ENCODE measurements around the gene SLC25A43. TPM values are rescaled to one million over a fixed set of nuclear protein-coding genes. Genes with fewer than 3 reads are reported as not detected.

Gene SLC25A43
- total RNA-seq, 1 experiment from 2014 or later, result 13.4 TPM

- H3K9me3 ChIP-seq, result no peaks in the 10 kb centered on the region
- H3K27me3 Mint-ChIP-seq (ENCODE audit: insufficient read depth, unreplicated experiment), result no peaks in the 10 kb centered on the region
- H3K9me3 Mint-ChIP-seq (ENCODE audit: unreplicated experiment), result no peaks in the 10 kb centered on the region
- H3K4me3 ChIP-seq (ENCODE audit: low read depth, low read length), result peak within 1 kb of the TSS; percentile 91
- H3K36me3 ChIP-seq (ENCODE audit: control insufficient read depth, insufficient read depth, low read length), result no peaks in the 10 kb centered on the region; the same call in 1 of the 2 replicates
- no peaks in the 10 kb centered on the region; the same call in 1 of the 2 replicates for H3K4me1 ChIP-seq
- peaks cover 46% of the 10 kb centered on the region for H3K36me3 Mint-ChIP-seq (ENCODE audit: insufficient read depth, unreplicated experiment)
- POLR2A ChIA-PET, result interaction anchor here (0.7 to 2.0 kb wide), 4 partner anchors 10 to 323 kb away, joined by 3 to 28 read pairs (median 6); partner anchors contain the start of gene RPL39
- peak within 1 kb of the TSS; percentile 93 for H3K4me3 Mint-ChIP-seq (ENCODE audit: unreplicated experiment)
- BruUV-seq (replicated peaks), result no TSS peak
- peak; percentile 82 to 88 for DNase-seq
- TF ChIP-seq CTCF (IDR thresholded peaks at IDR 0.05; ENCODE audit: insufficient read depth in 1 of 2, low read depth in 1 of 2, low read length in 1 of 2, severe bottlenecking in 1 of 2, unreplicated experiment in 1 of 2), result no peak
- intact Hi-C loops (cut with micrococcal nuclease; ENCODE audit: unreplicated experiment), result loop anchor here (1.0 to 2.0 kb wide), 2 partner anchors 13 to 49 kb away; no protein-coding TSS in a partner anchor
- H3K4me1 Mint-ChIP-seq (ENCODE audit: low read depth, unreplicated experiment), result no peaks in the 10 kb centered on the region
- CTCF ChIA-PET, result interaction anchor here (0.6 to 1.3 kb wide), 5 partner anchors 10 to 138 kb away, joined by 3 to 6 read pairs (median 5); no protein-coding TSS in a partner anchor
- H3K27me3 ChIP-seq (replicated peaks; ENCODE audit: control insufficient read depth, insufficient read depth, low read length), result no peaks in the 10 kb centered on the region
- H3K27ac Mint-ChIP-seq (ENCODE audit: unreplicated experiment), result peak within 1 kb of the TSS; percentile 94
Observed at GRCh38 chrX:119467842-119468550, 68.9 kb downstream of the SLC25A43 start, which contains the start of gene SLC25A5. TSS of gene SLC25A5 (plus strand) at chrX:119468444. CDS start at chrX:119468516, 72 bp downstream.

GRCh38 chrX:119468551-119469312 is 69.6 kb downstream of the SLC25A43 start:
- POLR2A ChIA-PET, result interaction anchor here (0.5 to 2.0 kb wide), 5 partner anchors 9 to 322 kb away, joined by 3 to 28 read pairs (median 5); partner anchors contain the start of gene RPL39
- intact Hi-C loops (cut with micrococcal nuclease; ENCODE audit: unreplicated experiment), result loop anchor here (1.0 to 2.0 kb wide), 3 partner anchors 10 to 44 kb away; no protein-coding TSS in a partner anchor

More at GRCh38 chrX:119468551-119469312, 69.6 kb downstream of the SLC25A43 start:
- no peaks in the 10 kb centered on the region for H3K27me3 Mint-ChIP-seq (ENCODE audit: insufficient read depth, unreplicated experiment)
- H3K4me3 Mint-ChIP-seq (ENCODE audit: unreplicated experiment), result peak overlapping the region; percentile 93
- CTCF ChIA-PET, result interaction anchor here (0.6 to 2.3 kb wide), 8 partner anchors 9 to 76 kb away, joined by 3 to 27 read pairs (median 6); no protein-coding TSS in a partner anchor
- no peaks in the 10 kb centered on the region; the same call in 1 of the 2 replicates for H3K36me3 ChIP-seq (ENCODE audit: control insufficient read depth, insufficient read depth, low read length)
- H3K9me3 ChIP-seq, result no peaks in the 10 kb centered on the region
- BruUV-seq (replicated peaks), result no TSS peak
- no peaks in the 10 kb centered on the region for H3K27me3 ChIP-seq (replicated peaks; ENCODE audit: control insufficient read depth, insufficient read depth, low read length)
- H3K36me3 Mint-ChIP-seq (ENCODE audit: insufficient read depth, unreplicated experiment), result peaks cover 46% of the 10 kb centered on the region
- no peaks in the 10 kb centered on the region; the same call in 1 of the 2 replicates for H3K4me1 ChIP-seq
- H3K4me1 Mint-ChIP-seq (ENCODE audit: low read depth, unreplicated experiment), result no peaks in the 10 kb centered on the region
- peak overlapping the region; percentile 94 for H3K27ac Mint-ChIP-seq (ENCODE audit: unreplicated experiment)
- peak; percentile 47 to 65 for TF ChIP-seq CTCF (IDR thresholded peaks at IDR 0.05; ENCODE audit: insufficient read depth in 1 of 2, low read depth in 1 of 2, low read length in 1 of 2, severe bottlenecking in 1 of 2, unreplicated experiment in 1 of 2)
- peak; percentile 79 to 89 for DNase-seq
- no peaks in the 10 kb centered on the region for H3K9me3 Mint-ChIP-seq (ENCODE audit: unreplicated experiment)
- H3K4me3 ChIP-seq (ENCODE audit: low read depth, low read length), result peak overlapping the region; percentile 91

Measured in Caco-2 (cell line).